ENCODE measurements around the gene SPSB1.

DNA sequence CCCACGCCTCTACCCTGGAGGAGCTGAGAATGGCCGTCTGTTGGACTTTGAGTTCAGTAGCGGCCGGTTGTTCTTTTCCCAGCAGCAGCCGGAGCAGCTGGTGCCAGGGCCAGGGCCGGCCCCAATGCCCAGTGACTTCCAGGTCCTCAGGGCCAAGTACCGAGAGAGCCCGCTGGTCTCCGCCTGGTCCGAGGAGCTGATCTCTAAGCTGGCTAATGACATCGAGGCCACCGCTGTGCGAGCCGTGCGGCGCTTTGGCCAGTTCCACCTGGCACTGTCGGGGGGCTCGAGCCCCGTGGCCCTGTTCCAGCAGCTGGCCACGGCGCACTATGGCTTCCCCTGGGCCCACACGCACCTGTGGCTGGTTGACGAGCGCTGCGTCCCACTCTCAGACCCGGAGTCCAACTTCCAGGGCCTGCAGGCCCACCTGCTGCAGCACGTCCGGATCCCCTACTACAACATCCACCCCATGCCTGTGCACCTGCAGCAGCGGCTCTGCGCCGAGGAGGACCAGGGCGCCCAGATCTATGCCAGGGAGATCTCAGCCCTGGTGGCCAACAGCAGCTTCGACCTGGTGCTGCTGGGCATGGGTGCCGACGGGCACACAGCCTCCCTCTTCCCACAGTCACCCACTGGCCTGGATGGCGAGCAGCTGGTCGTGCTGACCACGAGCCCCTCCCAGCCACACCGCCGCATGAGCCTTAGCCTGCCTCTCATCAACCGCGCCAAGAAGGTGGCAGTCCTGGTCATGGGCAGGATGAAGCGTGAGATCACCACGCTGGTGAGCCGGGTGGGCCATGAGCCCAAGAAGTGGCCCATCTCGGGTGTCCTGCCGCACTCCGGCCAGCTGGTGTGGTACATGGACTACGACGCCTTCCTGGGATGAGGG is 28.5 kb upstream of the SPSB1 start:
- TF ChIP-seq, protein P1, sequence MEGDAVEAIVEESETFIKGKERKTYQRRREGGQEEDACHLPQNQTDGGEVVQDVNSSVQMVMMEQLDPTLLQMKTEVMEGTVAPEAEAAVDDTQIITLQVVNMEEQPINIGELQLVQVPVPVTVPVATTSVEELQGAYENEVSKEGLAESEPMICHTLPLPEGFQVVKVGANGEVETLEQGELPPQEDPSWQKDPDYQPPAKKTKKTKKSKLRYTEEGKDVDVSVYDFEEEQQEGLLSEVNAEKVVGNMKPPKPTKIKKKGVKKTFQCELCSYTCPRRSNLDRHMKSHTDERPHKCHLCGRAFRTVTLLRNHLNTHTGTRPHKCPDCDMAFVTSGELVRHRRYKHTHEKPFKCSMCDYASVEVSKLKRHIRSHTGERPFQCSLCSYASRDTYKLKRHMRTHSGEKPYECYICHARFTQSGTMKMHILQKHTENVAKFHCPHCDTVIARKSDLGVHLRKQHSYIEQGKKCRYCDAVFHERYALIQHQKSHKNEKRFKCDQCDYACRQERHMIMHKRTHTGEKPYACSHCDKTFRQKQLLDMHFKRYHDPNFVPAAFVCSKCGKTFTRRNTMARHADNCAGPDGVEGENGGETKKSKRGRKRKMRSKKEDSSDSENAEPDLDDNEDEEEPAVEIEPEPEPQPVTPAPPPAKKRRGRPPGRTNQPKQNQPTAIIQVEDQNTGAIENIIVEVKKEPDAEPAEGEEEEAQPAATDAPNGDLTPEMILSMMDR (IDR thresholded peaks at IDR 0.05; ENCODE audit: poor library complexity, severe bottlenecking), result no peak
- TF ChIP-seq POLR2AphosphoS5 (IDR thresholded peaks at IDR 0.05) (no peak), EZH2 (IDR thresholded peaks at IDR 0.05; ENCODE audit: borderline replicate concordance, insufficient read depth, low read length, poor library complexity, severe bottlenecking) (no peak), REST (IDR thresholded peaks at IDR 0.05; ENCODE audit: borderline replicate concordance) (no peak), SMC3 (conservative IDR thresholded peaks at IDR 0.05; ENCODE audit: poor library complexity) (no peak), RAD21 (conservative IDR thresholded peaks at IDR 0.05) (no peak), TAF1 (IDR thresholded peaks at IDR 0.05; ENCODE audit: low read depth) (no peak)

Measured in neural cell (in vitro differentiated cells).